Tibial nerve (tissue), 4 donors: ENCODE data around the gene NID2. TPM values are rescaled to one million over a fixed set of nuclear protein-coding genes. Genes with fewer than 3 reads are reported as not detected.
A peak's percentile ranks its signal among the peaks of the same experiment; 100 is the strongest.

Experiments
- DNase-seq, 2 donors: peaks; one replicate each; pipeline ENCODE4 v3.0.0-alpha.2; 2019; ENCODE audit warnings: low spot score in 2 of 2
- H3K27ac ChIP-seq, 4 donors: fragments of 200-600 bp; sonication (generic) in 3 of 4; one replicate each; pipeline ENCODE4 v1.5.1; 2017 to 2019; ENCODE audit warnings: mild to moderate bottlenecking in 1 of 4
- H3K27me3 ChIP-seq, 2 donors: fragments of 200-600 bp; sonication (generic) in 1 of 2; one replicate each; pipeline versions ENCODE4 v1.5.1 to v1.6.0; 2017 to 2019
- H3K36me3 ChIP-seq, 3 donors: fragments of 200-600 bp; sonication (generic); one replicate each; pipeline ENCODE4 v1.5.1; 2018 to 2019
- H3K4me1 ChIP-seq, 4 donors: fragments of 200-600 bp; sonication (generic) in 3 of 4; one replicate each; pipeline ENCODE4 v1.5.1; 2017 to 2019
- H3K4me3 ChIP-seq, 4 donors: fragments of 200-600 bp; sonication (generic) in 3 of 4; one replicate each; pipeline ENCODE4 v1.5.1; 2017 to 2019; ENCODE audit warnings: mild to moderate bottlenecking in 1 of 4, moderate library complexity in 1 of 4
- H3K9me3 ChIP-seq, 4 donors: fragments of 200-600 bp; sonication (generic) in 3 of 4; one replicate each; pipeline ENCODE4 v1.5.1; 2017 to 2019
- CTCF ChIP-seq, 5 experiments: fragments of 200-600 bp in 3 of 5; fragments of 450-650 bp in 2 of 5; sonication (generic) in 3 of 5; IDR thresholded peaks; one replicate each; pipeline ENCODE4 v1.5.1; 2016 to 2019; ENCODE audit warnings: antibody characterized with exemption in 5 of 5, mild to moderate bottlenecking in 3 of 5, moderate library complexity in 2 of 5
- EP300 ChIP-seq, 2 donors: sonication (generic); formaldehyde crosslinking; IDR thresholded peaks; one replicate each; pipeline ENCODE4 v1.6.1; 2017; ENCODE audit warnings: antibody characterized with exemption in 2 of 2, mild to moderate bottlenecking in 1 of 2
- POLR2A ChIP-seq, 2 donors: fragments of 450-650 bp; IDR thresholded peaks; one replicate each; pipeline ENCODE4 v1.6.1; 2017; ENCODE audit warnings: antibody characterized with exemption in 2 of 2, mild to moderate bottlenecking in 2 of 2, moderate library complexity in 2 of 2
- WGBS, 2 donors: methylation state at CpG; one replicate each; pipeline ENCODE4 v1.1.5; 2018; 5-methylcytosine and 5-hydroxymethylcytosine counted together
- total RNA-seq, 4 donors: library from RNA; depleted of rRNA; stranded (reverse); fragments of >200 nt; gene quantifications; one replicate each; pipeline ENCODE4 v1.1.0, GENCODE V29; 2016

Gene NID2
- total RNA-seq, 4 donors from 2014 or later = 61.4 to 90.0 (median 79.4) TPM

GRCh38 chr14:52077256-52077979, 8.6 kb upstream of the NID2 start:
- no peak overlapping the region for H3K27ac ChIP-seq
- peaks cover 0 to 51% (median 2%) of the 10 kb centered on the region in 4 donors for H3K4me1 ChIP-seq
- H3K4me3 ChIP-seq = no peak overlapping the region
- TF ChIP-seq CTCF (IDR thresholded peaks at IDR 0.05) (no peak), EP300 (IDR thresholded peaks at IDR 0.05) (no peak), POLR2A (IDR thresholded peaks at IDR 0.05) (no peak)
- DNase-seq = no peak
- no peaks in the 10 kb centered on the region for H3K9me3 ChIP-seq
- H3K27me3 ChIP-seq = no peaks in the 10 kb centered on the region
- H3K36me3 ChIP-seq = no peaks in the 10 kb centered on the region
- 34 to 35% methylated on average over 2 of the region's 2 CpGs for WGBS, 2 donors

GRCh38 chr14:52076334-52076733, 7.5 kb upstream of the NID2 start:
- Histone ChIP-seq H3K4me1 (peaks cover 0 to 60% (median 4%) of the 10 kb centered on the region in 4 donors), H3K4me3 (no peak overlapping the region), H3K9me3 (no peaks in the 10 kb centered on the region), H3K36me3 (no peaks in the 10 kb centered on the region), H3K27me3 (no peaks in the 10 kb centered on the region), H3K27ac (no peak overlapping the region)
- DNase-seq = no peak
- 47 to 53% methylated on average over 4 of the region's 4 CpGs for WGBS, 2 donors
- TF ChIP-seq POLR2A (IDR thresholded peaks at IDR 0.05) (no peak), EP300 (IDR thresholded peaks at IDR 0.05) (peak in 1 of 2 donors; percentile 51)

- 86 to 87% methylated on average over 4 of the region's 4 CpGs for WGBS, 2 donors
- no peak overlapping the region for H3K4me3 ChIP-seq
- peaks cover 0 to 63% (median 4%) of the 10 kb centered on the region in 4 donors for H3K4me1 ChIP-seq
- no peaks in the 10 kb centered on the region for H3K36me3 ChIP-seq
- TF ChIP-seq EP300 (IDR thresholded peaks at IDR 0.05) (no peak), POLR2A (IDR thresholded peaks at IDR 0.05) (no peak), CTCF (IDR thresholded peaks at IDR 0.05) (no peak)
- peak overlapping the region in 2 of 4 donors; percentile 2 to 18 for H3K27ac ChIP-seq
- no peaks in the 10 kb centered on the region for H3K27me3 ChIP-seq
- no peak for DNase-seq
- no peaks in the 10 kb centered on the region for H3K9me3 ChIP-seq
Observed at GRCh38 chr14:52075371-52075770, 6.5 kb upstream of the NID2 start.

- Histone ChIP-seq H3K36me3 (no peaks in the 10 kb centered on the region), H3K9me3 (no peaks in the 10 kb centered on the region), H3K4me1 (peaks cover 0 to 68% (median 5%) of the 10 kb centered on the region in 4 donors), H3K27me3 (no peaks in the 10 kb centered on the region), H3K4me3 (no peak overlapping the region), H3K27ac (peak overlapping the region in 2 of 4 donors; percentile 59 to 94)
- no peak for DNase-seq
- TF ChIP-seq EP300 (IDR thresholded peaks at IDR 0.05) (no peak), POLR2A (IDR thresholded peaks at IDR 0.05) (no peak), CTCF (IDR thresholded peaks at IDR 0.05) (no peak)
- WGBS, 2 donors = 16 to 24% methylated on average over 1 of the region's 1 CpG
Observed at GRCh38 chr14:52073251-52073650, 4.4 kb upstream of the NID2 start.

GRCh38 chr14:52072266-52072780, 3.5 kb upstream of the NID2 start:
- no peak for DNase-seq
- Histone ChIP-seq H3K4me3 (no peak overlapping the region), H3K36me3 (no peaks in the 10 kb centered on the region), H3K27ac (peak overlapping the region in 2 of 4 donors; percentile 59 to 94), H3K4me1 (peaks cover 0 to 70% (median 6%) of the 10 kb centered on the region in 4 donors), H3K9me3 (no peaks in the 10 kb centered on the region), H3K27me3 (no peaks in the 10 kb centered on the region)
- WGBS, 2 donors = 77 to 83% methylated on average over 2 of the region's 2 CpGs
- TF ChIP-seq CTCF (IDR thresholded peaks at IDR 0.05) (no peak), EP300 (IDR thresholded peaks at IDR 0.05) (no peak), POLR2A (IDR thresholded peaks at IDR 0.05) (no peak)
